Measurements from ENCODE around the gene RAB24.
A peak's percentile ranks its signal among the peaks of the same experiment; 100 is the strongest.
"Not testable (repeated sequence)": the region's sequence is repeated elsewhere in the genome, so short reads cannot be mapped to it uniquely, and the experiment has no call there.

Gene RAB24

DNA sequence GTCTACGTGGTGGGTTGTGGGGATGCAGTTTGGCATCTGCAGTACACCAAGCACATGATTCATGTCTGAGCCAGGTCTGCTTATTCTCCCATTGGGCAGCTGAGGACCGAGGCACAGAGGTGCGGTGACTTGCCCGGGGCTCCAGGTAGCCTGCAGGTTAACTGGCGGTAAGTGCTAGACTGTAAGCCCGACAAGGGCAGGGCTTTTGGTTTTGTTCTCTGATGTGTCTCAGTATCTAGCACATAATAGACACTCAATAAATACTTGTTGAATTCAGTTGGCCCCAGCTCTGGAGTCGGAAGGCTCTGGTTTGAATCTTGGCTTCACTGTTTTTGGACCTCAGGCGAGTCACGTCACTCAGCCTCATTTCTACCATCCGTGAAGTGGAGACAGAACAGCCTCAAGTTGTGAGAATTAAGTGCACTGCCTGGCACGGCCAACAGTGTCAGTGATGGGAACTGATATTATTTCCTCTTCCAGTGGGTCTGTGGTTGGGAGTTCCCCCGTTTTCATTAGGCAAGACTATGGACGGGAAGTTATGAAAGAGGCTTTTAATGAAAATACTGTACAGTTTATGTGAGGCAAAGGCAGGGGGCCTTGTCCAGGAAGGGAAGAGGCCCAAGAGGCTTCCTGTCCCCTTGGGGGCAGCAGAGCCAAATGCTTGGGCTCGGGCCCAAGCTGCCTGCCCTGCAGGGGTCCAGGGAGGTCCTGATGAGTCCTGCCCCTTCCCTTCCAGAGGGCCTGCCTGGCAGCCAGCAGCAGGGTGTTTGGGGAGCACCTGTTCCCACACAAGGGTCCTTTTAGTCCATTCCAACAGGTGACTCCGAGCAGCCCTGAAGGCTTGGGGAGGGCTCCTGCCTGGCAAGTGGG lies 3.4 kb upstream of the RAB24 start:
- POLR2A ChIA-PET: no interaction called here
- CTCF ChIA-PET: interaction anchor here (2.1 kb wide), 1 partner anchor 11 kb away, joined by 5 read pairs; no protein-coding TSS in a partner anchor
- no peak for DNase-seq (ENCODE audit: extremely low spot score)
- TF ChIP-seq L3MBTL2 (conservative IDR thresholded peaks at IDR 0.05): no peak
- no peak for TF ChIP-seq ZNF384 (IDR thresholded peaks at IDR 0.05)
- TF ChIP-seq, protein P1, sequence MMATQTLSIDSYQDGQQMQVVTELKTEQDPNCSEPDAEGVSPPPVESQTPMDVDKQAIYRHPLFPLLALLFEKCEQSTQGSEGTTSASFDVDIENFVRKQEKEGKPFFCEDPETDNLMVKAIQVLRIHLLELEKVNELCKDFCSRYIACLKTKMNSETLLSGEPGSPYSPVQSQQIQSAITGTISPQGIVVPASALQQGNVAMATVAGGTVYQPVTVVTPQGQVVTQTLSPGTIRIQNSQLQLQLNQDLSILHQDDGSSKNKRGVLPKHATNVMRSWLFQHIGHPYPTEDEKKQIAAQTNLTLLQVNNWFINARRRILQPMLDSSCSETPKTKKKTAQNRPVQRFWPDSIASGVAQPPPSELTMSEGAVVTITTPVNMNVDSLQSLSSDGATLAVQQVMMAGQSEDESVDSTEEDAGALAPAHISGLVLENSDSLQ (IDR thresholded peaks at IDR 0.05): no peak
- no peak for TF ChIP-seq FOXA1 (IDR thresholded peaks at IDR 0.05)
- no peak for TF ChIP-seq FOXK2 (IDR thresholded peaks at IDR 0.05)
- TF ChIP-seq BHLHE40 (IDR thresholded peaks at IDR 0.05; ENCODE audit: borderline replicate concordance): no peak
- no peak for TF ChIP-seq TARDBP (IDR thresholded peaks at IDR 0.05)
- no peak for TF ChIP-seq HDGF (IDR thresholded peaks at IDR 0.05; ENCODE audit: borderline replicate concordance)
- no peak for TF ChIP-seq SUZ12 (IDR thresholded peaks at IDR 0.05)
- TF ChIP-seq ELF4 (IDR thresholded peaks at IDR 0.05): no peak; the same call in 1 of the 2 replicates

DNA sequence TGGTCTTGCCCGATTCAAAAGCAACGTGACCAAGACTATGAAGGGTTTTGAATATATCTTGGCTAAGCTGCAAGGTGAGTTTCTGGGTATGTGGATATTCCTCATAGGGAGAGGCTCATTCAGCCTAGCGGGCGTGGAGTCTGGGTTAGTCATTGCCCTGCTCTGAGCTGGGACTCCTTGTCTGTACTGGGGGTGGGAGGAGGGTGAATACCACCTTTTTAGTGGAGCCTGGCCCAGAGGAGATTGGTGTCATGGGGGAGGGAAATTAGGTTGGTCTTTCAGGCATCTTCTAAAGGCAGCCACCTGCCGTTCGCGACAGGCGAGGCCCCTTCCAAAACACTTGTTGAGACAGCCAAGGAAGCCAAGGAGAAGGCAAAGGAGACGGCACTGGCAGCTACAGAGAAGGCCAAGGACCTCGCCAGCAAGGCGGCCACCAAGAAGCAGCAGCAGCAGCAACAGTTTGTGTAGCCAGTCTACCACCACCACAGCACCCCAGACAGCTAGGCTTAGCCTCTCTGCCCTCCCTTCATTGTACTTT lies 2.7 kb upstream of the RAB24 start:
- POLR2A ChIA-PET; DNase-seq (ENCODE audit: extremely low spot score); CTCF ChIA-PET: not testable (repeated sequence)

DNA sequence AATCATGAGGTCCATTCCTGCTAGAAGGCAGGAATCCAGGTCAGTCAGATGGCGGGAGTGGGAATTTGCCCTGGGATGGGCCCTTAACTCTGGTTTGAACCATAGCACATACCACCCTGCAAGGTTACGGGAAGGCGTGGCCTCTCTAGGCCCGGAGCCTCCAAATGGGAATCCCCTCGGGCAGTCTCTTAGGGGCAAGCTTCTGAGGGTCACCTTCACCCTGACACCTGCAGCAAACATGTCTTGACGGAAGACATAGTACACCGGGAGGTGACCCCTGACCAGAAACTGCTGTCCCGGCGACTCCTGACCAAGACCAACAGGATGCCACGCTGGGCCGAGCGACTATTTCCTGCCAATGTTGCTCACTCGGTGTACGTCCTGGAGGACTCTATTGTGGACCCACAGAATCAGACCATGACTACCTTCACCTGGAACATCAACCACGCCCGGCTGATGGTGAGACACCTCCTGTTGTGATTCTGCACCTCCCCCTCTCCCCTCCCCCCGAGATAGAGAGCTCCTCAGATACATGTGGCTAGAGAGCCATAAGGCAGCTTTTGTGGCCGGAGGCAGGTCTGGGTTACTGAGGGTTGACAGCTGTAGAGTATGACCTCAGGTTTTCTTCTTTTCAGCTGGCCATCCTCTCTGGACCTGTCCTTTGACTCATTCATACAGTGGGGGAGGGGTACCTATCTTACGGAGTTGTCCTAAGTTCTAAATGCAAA lies 1.0 kb upstream of the RAB24 start:
- DNase-seq (ENCODE audit: extremely low spot score): no peak
- CTCF ChIA-PET: interaction anchor here (0.6 to 1.0 kb wide), 3 partner anchors 85 to 1385 kb away, joined by 3 to 4 read pairs (median 3); no protein-coding TSS in a partner anchor
- POLR2A ChIA-PET: no interaction called here
- TF ChIP-seq, protein P1 (IDR thresholded peaks at IDR 0.05): peak; percentile 44; the same call in 1 of the 2 replicates
- no peak for TF ChIP-seq ZNF384 (IDR thresholded peaks at IDR 0.05)

DNA sequence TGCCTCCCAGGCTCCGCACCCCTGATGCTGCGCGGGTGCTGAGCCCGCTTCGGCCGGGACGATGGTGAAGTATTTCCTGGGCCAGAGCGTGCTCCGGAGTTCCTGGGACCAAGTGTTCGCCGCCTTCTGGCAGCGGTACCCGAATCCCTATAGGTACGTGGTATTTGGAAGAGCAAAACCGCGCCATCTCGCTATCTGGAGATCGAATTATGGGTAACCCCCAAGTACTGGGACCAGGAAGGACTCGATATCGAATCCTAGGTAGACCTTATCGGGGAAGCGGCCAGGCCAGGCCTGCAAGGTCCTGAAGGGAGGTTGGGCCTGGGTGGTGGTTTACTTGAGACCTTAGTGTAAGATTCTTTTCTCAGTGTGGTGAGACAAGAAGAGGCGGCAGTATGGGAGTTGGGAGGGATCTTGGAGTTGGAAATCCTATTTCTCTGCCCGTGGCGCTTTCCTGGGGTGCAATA lies 439 bp upstream of the RAB24 start:
- no peak for DNase-seq (ENCODE audit: extremely low spot score)
- POLR2A ChIA-PET: interaction anchor here (0.6 to 1.7 kb wide), 4 partner anchors 9 to 83 kb away, joined by 3 to 10 read pairs (median 3); partner anchors contain the start of gene MXD3
- no peak for TF ChIP-seq HDGF (IDR thresholded peaks at IDR 0.05; ENCODE audit: borderline replicate concordance)
- no peak for TF ChIP-seq FOXM1 (IDR thresholded peaks at IDR 0.05; ENCODE audit: borderline replicate concordance)
- TF ChIP-seq L3MBTL2 (conservative IDR thresholded peaks at IDR 0.05): no peak
- CTCF ChIA-PET: no interaction called here

DNA sequence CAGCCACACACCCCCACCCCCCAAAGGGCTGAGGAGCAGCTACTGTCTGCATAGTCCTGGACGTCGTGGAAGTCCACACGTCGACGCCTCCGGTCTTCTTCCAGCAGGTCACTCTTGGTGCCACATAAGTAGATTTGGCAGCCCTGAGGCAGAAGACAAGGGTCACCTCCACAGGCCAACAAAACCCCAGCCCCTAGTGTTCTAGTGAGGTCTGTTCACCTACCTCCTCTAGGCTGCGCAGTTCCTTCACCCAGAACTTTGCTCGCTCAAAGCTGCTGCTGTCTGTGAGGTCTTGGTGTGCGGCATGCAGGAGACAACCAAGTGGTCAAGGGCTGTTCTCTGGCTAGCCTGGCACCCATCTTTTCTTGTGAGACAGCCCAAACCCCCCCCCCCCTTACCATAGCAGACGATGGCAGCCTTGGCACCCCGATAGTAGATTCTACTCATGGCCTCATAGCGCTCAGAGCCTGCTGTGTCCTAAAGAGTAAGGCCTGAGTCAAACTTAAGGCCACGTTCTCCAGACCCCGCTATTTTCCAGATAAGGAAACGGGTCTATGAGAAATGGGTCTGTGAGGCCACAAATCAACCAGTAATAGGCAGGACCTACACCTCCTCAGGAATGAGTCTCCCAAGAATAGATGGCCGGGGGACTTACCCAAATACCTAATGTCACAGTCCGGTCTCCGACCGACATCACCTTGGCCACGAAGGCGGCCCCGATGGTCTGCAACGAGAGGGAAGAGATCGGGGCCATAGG lies 987 bp downstream of the RAB24 start:
- TF ChIP-seq NFRKB (IDR thresholded peaks at IDR 0.05) (no peak), BHLHE40 (IDR thresholded peaks at IDR 0.05; ENCODE audit: borderline replicate concordance) (no peak), CTBP1 (IDR thresholded peaks at IDR 0.05; ENCODE audit: borderline replicate concordance) (no peak), ARNT (IDR thresholded peaks at IDR 0.05) (no peak), FOXA1 (IDR thresholded peaks at IDR 0.05) (no peak), SUZ12 (IDR thresholded peaks at IDR 0.05) (no peak), ZNF384 (IDR thresholded peaks at IDR 0.05) (no peak), ELF4 (IDR thresholded peaks at IDR 0.05) (no peak), SP1 (IDR thresholded peaks at IDR 0.05) (no peak), FOXK2 (IDR thresholded peaks at IDR 0.05) (no peak), TARDBP (IDR thresholded peaks at IDR 0.05) (no peak), LEF1 (IDR thresholded peaks at IDR 0.05; ENCODE audit: borderline replicate concordance) (no peak)
- ChIA-PET CTCF (interaction anchor here (1.1 to 5.4 kb wide), 2 partner anchors 8 to 190 kb away, joined by 3 to 35 read pairs; no protein-coding TSS in a partner anchor), POLR2A (interaction anchor here (0.6 to 1.7 kb wide), 3 partner anchors 10 to 124 kb away, joined by 3 to 10 read pairs (median 6); partner anchors contain the start of genes GRK6 and MXD3)
- peak; percentile 42 for DNase-seq (ENCODE audit: extremely low spot score)

DNA sequence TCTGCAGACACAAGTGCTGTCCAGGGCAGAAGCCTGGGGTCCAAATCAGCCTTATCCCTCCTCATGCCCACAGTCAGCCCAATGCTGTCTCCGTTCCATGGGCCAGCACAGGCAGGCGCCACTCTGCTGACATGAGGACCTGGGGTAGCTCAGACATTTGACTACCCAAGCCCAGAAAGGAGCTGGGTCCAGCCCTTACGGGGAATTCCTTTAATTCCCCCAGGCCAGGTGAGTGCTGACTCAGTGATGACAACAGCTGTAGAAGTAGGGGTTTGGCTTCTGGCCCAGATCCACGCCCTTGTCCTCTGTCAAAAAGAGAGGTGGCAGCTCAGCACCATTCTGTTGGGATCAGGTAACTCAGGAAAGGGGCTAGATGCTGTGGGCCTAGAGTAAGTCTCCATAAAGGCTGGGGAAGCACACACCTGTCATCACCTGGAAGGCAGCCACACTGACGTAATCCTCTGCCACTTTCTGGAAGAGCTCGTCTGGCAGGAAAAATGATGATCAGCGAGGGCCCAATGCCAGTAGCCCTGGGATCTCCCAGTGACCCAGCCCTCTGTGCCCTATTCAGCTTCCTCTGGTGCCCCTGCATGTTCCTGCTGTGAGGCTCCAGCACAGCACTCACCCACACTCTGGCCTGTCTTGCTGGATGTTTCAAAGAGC lies 1.9 kb downstream of the RAB24 start:
- DNase-seq (ENCODE audit: extremely low spot score): no peak
- POLR2A ChIA-PET: interaction anchor here (0.6 to 1.3 kb wide), 3 partner anchors 9 to 125 kb away, joined by 3 to 6 read pairs (median 4); partner anchors contain the start of gene GRK6
- TF ChIP-seq NFRKB (IDR thresholded peaks at IDR 0.05) (no peak), FOXA1 (IDR thresholded peaks at IDR 0.05) (no peak), BHLHE40 (IDR thresholded peaks at IDR 0.05; ENCODE audit: borderline replicate concordance) (no peak), FOXM1 (IDR thresholded peaks at IDR 0.05; ENCODE audit: borderline replicate concordance) (no peak), SP1 (IDR thresholded peaks at IDR 0.05) (no peak), SUZ12 (IDR thresholded peaks at IDR 0.05) (no peak), ELF4 (IDR thresholded peaks at IDR 0.05) (no peak), FOXK2 (IDR thresholded peaks at IDR 0.05) (no peak), CTBP1 (IDR thresholded peaks at IDR 0.05; ENCODE audit: borderline replicate concordance) (no peak), LEF1 (IDR thresholded peaks at IDR 0.05; ENCODE audit: borderline replicate concordance) (no peak), ARNT (IDR thresholded peaks at IDR 0.05) (no peak)
- TF ChIP-seq, protein P1 (IDR thresholded peaks at IDR 0.05): no peak
- CTCF ChIA-PET: interaction anchor here (1.1 to 5.4 kb wide), 2 partner anchors 8 to 190 kb away, joined by 3 to 35 read pairs; no protein-coding TSS in a partner anchor

All from HEK293T (cell line).